ENCODE results near the gene HTRA2.
A peak's percentile ranks its signal among the peaks of the same experiment; 100 is the strongest.
"Not testable (repeated sequence)": the region's sequence is repeated elsewhere in the genome, so short reads cannot be mapped to it uniquely, and the experiment has no call there.

HTRA2 gene

GRCh38 chr2:74529357-74530238 is at the start of gene HTRA2, which contains the start of gene AUP1:
Gene HTRA2, plus strand, starts transcription at chr2:74529933. Its CDS starts 74 bp downstream, at chr2:74530007.
Gene AUP1, minus strand, starts transcription at chr2:74529706. Its CDS starts 77 bp downstream, at chr2:74529629.
- peak; percentile 94 for FAIRE-seq

GRCh38 chr2:74481431-74481830 is 48.3 kb upstream of the HTRA2 start:
- FAIRE-seq, result no peak

- no peak for FAIRE-seq
These were observed 47.6 kb upstream of the HTRA2 start for GRCh38 chr2:74481961-74482800.

- peak; percentile 57 for FAIRE-seq
These were observed 46.7 kb upstream of the HTRA2 start, which contains the start of the genes CCDC142 and TTC31 for GRCh38 chr2:74482801-74483674. Gene CCDC142, minus strand, starts transcription at chr2:74482998. Its CDS starts 161 bp downstream, at chr2:74482837. Gene TTC31, plus strand, starts transcription at chr2:74483081. Its CDS starts 15 bp downstream, at chr2:74483096.

- not testable (repeated sequence) for FAIRE-seq
These were observed 46.0 kb upstream of the HTRA2 start for GRCh38 chr2:74483675-74484164.

- no peak for FAIRE-seq
These were observed 43.6 kb upstream of the HTRA2 start for GRCh38 chr2:74486141-74486540.

GRCh38 chr2:74488643-74489481 is 40.9 kb upstream of the HTRA2 start:
- FAIRE-seq, result no peak

- FAIRE-seq, result no peak
These were observed 39.8 kb upstream of the HTRA2 start for GRCh38 chr2:74489906-74490305.

- FAIRE-seq, result no peak
These were observed 37.8 kb upstream of the HTRA2 start for GRCh38 chr2:74491648-74492544.

GRCh38 chr2:74493546-74493945 is 36.2 kb upstream of the HTRA2 start:
- FAIRE-seq, result no peak

- FAIRE-seq, result no peak
These were observed 34.3 kb upstream of the HTRA2 start for GRCh38 chr2:74495440-74495839.

- no peak for FAIRE-seq
These were observed 32.5 kb upstream of the HTRA2 start for GRCh38 chr2:74496997-74497776.

- FAIRE-seq, result no peak
These were observed 31.8 kb upstream of the HTRA2 start for GRCh38 chr2:74497777-74498499.

- no peak for FAIRE-seq
These were observed 31.1 kb upstream of the HTRA2 start for GRCh38 chr2:74498500-74499266.

GRCh38 chr2:74499267-74499939 is 30.3 kb upstream of the HTRA2 start, which contains the start of gene LBX2:
Gene LBX2, minus strand, starts transcription at chr2:74499603. Its CDS starts 66 bp downstream, at chr2:74499537.
- FAIRE-seq, result no peak

GRCh38 chr2:74499940-74500577 is 29.7 kb upstream of the HTRA2 start:
- FAIRE-seq, result no peak

GRCh38 chr2:74500578-74500946 is 29.2 kb upstream of the HTRA2 start:
- no peak for FAIRE-seq

All from A204.1 (cell line).